Common myeloid progenitor, CD34-positive (primary cell): ENCODE data around the gene DBNDD1.
"Not testable (repeated sequence)": the region's sequence is repeated elsewhere in the genome, so short reads cannot be mapped to it uniquely, and the experiment has no call there.

Source experiments
- CTCF ChIA-PET: fragments of 350-600 bp; sonication (Branson Sonifier 250); formaldehyde crosslinking; loops from one replicate; lab custom pipeline; 2021; ENCODE audit warnings: antibody characterized with exemption; lab: Charles Lee
- POLR2A ChIA-PET: fragments of 350-600 bp; sonication (Branson Sonifier 250); formaldehyde crosslinking; loops from one replicate; lab custom pipeline; 2021; ENCODE audit warnings: antibody characterized with exemption; lab: Charles Lee
- DNase-seq, 3 donors: peaks; one replicate each; pipeline versions ENCODE4 v3.0.0 to v3.0.0-alpha.2; 2013
- H3K27ac ChIP-seq, 2 experiments: 1 replicate in 1 of 2; 2 replicates in 1 of 2; pipeline ENCODE4 v1.7.0; 2013; ENCODE audit warnings: inconsistent platforms in 2 of 2, low read length in 2 of 2, mild to moderate bottlenecking in 2 of 2, low read depth in 1 of 2, moderate library complexity in 1 of 2; ENCODE audit not compliant: severe bottlenecking in 2 of 2, insufficient read depth in 1 of 2, poor library complexity in 1 of 2
- H3K27me3 ChIP-seq, 5 experiments: replicated peaks in 2 of 5; 1 replicate in 3 of 5; 2 replicates in 2 of 5; pipeline versions ENCODE4 v1.6.1 to v1.7.0; 2013; ENCODE audit warnings: low read length in 4 of 5, mild to moderate bottlenecking in 2 of 5, moderate library complexity in 2 of 5, inconsistent platforms in 1 of 5; ENCODE audit not compliant: insufficient read depth in 5 of 5, control insufficient read depth in 4 of 5
- H3K36me3 ChIP-seq, 4 experiments: 1 replicate in 2 of 4; 2 replicates in 2 of 4; pipeline versions ENCODE4 v1.6.1 to v1.7.0; 2013; ENCODE audit warnings: low read length in 3 of 4, control low read depth in 1 of 4, mild to moderate bottlenecking in 1 of 4; ENCODE audit not compliant: control insufficient read depth in 4 of 4, insufficient read depth in 4 of 4
- H3K4me1 ChIP-seq, 4 experiments: 1 replicate in 3 of 4; 2 replicates in 1 of 4; pipeline versions ENCODE4 v1.6.1 to v1.7.1; 2013; ENCODE audit warnings: low read length in 3 of 4, mild to moderate bottlenecking in 3 of 4, control low read depth in 1 of 4, inconsistent platforms in 1 of 4, moderate library complexity in 1 of 4; ENCODE audit not compliant: control insufficient read depth in 4 of 4, insufficient read depth in 4 of 4; ENCODE audit errors: control extremely low read depth in 1 of 4
- H3K4me3 ChIP-seq, 7 experiments: 1 replicate in 4 of 7; 2 replicates in 3 of 7; pipeline versions ENCODE4 v1.5.1 to v1.7.0; 2013; ENCODE audit warnings: mild to moderate bottlenecking in 7 of 7, low read length in 6 of 7, moderate library complexity in 6 of 7, inconsistent platforms in 2 of 7, low read depth in 2 of 7, control low read depth in 1 of 7; ENCODE audit not compliant: insufficient read depth in 4 of 7, control insufficient read depth in 1 of 7; ENCODE audit errors: extremely low read depth in 1 of 7
- H3K9me3 ChIP-seq, 5 experiments: 1 replicate in 4 of 5; 2 replicates in 1 of 5; pipeline versions ENCODE4 v1.6.1 to v1.7.1; 2013; ENCODE audit warnings: low read length in 4 of 5, mild to moderate bottlenecking in 2 of 5, inconsistent platforms in 1 of 5, low read depth in 1 of 5, moderate library complexity in 1 of 5; ENCODE audit not compliant: control insufficient read depth in 4 of 5, insufficient read depth in 2 of 5; ENCODE audit errors: control extremely low read depth in 1 of 5
- WGBS: methylation state at CpG from one replicate; pipeline ENCODE4 v1.1.5; 2013; ENCODE audit not compliant: insufficient coverage; 5-methylcytosine and 5-hydroxymethylcytosine counted together

DBNDD1 gene

DNA sequence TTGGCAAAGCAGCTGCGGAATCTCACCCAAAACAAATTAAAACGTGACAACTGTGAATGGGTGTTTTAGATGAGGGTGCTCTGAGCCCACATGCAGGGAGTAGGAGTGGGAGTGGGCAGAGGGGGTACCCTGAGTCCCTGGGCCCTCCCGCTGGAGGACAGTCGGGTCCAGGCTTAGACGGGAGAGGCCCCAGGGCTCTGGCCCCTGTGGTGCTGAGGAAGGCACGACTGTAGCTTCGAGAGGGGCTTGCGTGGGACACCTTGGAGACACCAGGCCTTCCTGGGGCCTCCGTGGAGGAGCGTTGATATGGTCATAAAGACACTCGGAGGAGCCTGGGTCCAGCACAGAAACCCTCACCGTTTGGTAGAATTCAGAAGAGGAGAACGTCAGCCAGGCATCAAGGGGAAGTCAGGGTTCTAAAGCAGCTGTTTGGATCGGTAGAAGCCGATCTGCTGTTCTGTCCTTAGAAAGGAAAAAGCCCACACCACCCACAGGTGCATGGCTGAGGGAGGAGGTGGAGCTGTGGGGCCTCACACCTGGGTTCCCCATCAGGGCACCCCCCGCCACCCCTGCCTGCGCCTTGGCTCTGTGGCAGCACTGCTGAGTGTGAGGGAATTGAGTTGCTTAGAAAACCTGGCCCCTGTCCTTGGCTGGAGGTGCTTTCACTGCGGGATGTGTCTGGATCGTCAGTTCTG is 18.4 kb downstream of the DBNDD1 start:
- Histone ChIP-seq H3K4me3 (no peak overlapping the region), H3K36me3 (peaks cover 2 to 25% (median 9%) of the 10 kb centered on the region in 4 experiments), H3K27ac (no peak overlapping the region), H3K4me1 (no peaks in the 10 kb centered on the region), H3K9me3 (peaks cover 0 to under 1% (median 0%) of the 10 kb centered on the region in 5 experiments), H3K27me3 (no peaks in the 10 kb centered on the region)
- 98% methylated on average over 14 of the region's 19 CpGs for WGBS
- DNase-seq, result no peak
- CTCF ChIA-PET, result interaction anchor here (1.6 to 2.1 kb wide), 2 partner anchors 17 to 19 kb away, joined by 4 to 9 read pairs; partner anchors contain the start of gene DBNDD1
- POLR2A ChIA-PET, result interaction anchor here (1.0 kb wide), 1 partner anchor 8 kb away, joined by 4 read pairs; no protein-coding TSS in a partner anchor

GRCh38 chr16:89999831-90000574 is 19.3 kb downstream of the DBNDD1 start:
- no peaks in the 10 kb centered on the region for H3K27me3 ChIP-seq
- ChIA-PET POLR2A (interaction anchor here (1.0 kb wide), 1 partner anchor 9 kb away, joined by 4 read pairs; no protein-coding TSS in a partner anchor), CTCF (interaction anchor here (1.3 to 2.1 kb wide), 3 partner anchors 14 to 20 kb away, joined by 3 to 9 read pairs (median 4); partner anchors contain the start of gene DBNDD1)
- H3K27ac ChIP-seq, result no peak overlapping the region
- peaks cover 0 to 2% (median 0%) of the 10 kb centered on the region in 5 experiments for H3K9me3 ChIP-seq
- no peaks in the 10 kb centered on the region for H3K4me1 ChIP-seq
- no peak for DNase-seq
- H3K36me3 ChIP-seq, result peaks cover 2 to 25% (median 9%) of the 10 kb centered on the region in 4 experiments
- WGBS, result 95% methylated on average over 37 of the region's 38 CpGs
- no peak overlapping the region for H3K4me3 ChIP-seq

DNA sequence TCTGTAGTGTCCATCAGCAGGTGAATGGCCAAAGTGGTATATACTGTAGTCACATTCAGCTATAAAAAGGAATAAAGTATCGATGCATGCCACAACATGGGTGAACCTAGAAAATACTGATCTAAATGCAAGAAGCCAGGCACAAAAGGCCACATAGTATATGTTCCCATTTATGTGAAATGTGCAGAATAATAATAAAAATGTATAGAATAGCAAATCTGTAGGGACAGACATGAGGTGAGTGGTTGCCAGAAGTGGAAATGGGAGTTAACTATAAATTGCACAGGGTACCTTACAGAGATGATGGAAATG is 23.1 kb downstream of the DBNDD1 start:
- ChIA-PET CTCF (no interaction called here), POLR2A (no interaction called here)
- 100% methylated on average over 1 of the region's 1 CpG for WGBS
- Histone ChIP-seq H3K27me3 (no peaks in the 10 kb centered on the region), H3K27ac (peak overlapping the region; percentile 33 to 82), H3K36me3 (peaks cover 2 to 55% (median 26%) of the 10 kb centered on the region in 4 experiments), H3K4me1 (peaks cover 0 to 8% (median 0%) of the 10 kb centered on the region in 4 experiments), H3K9me3 (peaks cover 0 to 4% (median 0%) of the 10 kb centered on the region in 5 experiments), H3K4me3 (no peak overlapping the region)
- DNase-seq, result no peak

- POLR2A ChIA-PET, H3K27me3 ChIP-seq, H3K9me3 ChIP-seq, H3K4me1 ChIP-seq, H3K4me3 ChIP-seq, CTCF ChIA-PET: not testable (repeated sequence)
- 79% methylated on average over 7 of the region's 7 CpGs for WGBS
- H3K36me3 ChIP-seq, result peaks cover 2 to 60% (median 30%) of the 10 kb centered on the region in 4 experiments
- H3K27ac ChIP-seq, result peak overlapping the region; percentile 58 to 82
- peak; percentile 92 to 97 (median 94) for DNase-seq
These were observed 23.6 kb downstream of the DBNDD1 start for GRCh38 chr16:89995475-89996177.

- 59% methylated on average over 7 of the region's 8 CpGs for WGBS
- CTCF ChIA-PET, H3K4me3 ChIP-seq, H3K27me3 ChIP-seq, H3K4me1 ChIP-seq, H3K9me3 ChIP-seq: not testable (repeated sequence)
- Histone ChIP-seq H3K27ac (peak overlapping the region; percentile 58 to 82), H3K36me3 (peaks cover 2 to 62% (median 29%) of the 10 kb centered on the region in 4 experiments)
- peak; percentile 96 to 98 (median 97) for DNase-seq
- POLR2A ChIA-PET, result interaction anchor here (0.6 kb wide), 1 partner anchor 44 kb away, joined by 3 read pairs; no protein-coding TSS in a partner anchor
These were observed 24.4 kb downstream of the DBNDD1 start for GRCh38 chr16:89994721-89995474.

GRCh38 chr16:89994389-89994720 is 24.9 kb downstream of the DBNDD1 start:
- H3K36me3 ChIP-seq, result peaks cover 2 to 57% (median 29%) of the 10 kb centered on the region in 4 experiments
- no peak for DNase-seq
- no peak overlapping the region for H3K4me3 ChIP-seq
- peaks cover 0 to 8% (median 0%) of the 10 kb centered on the region in 4 experiments for H3K4me1 ChIP-seq
- ChIA-PET POLR2A (interaction anchor here (0.6 kb wide), 1 partner anchor 44 kb away, joined by 3 read pairs; no protein-coding TSS in a partner anchor), CTCF (no interaction called here)
- WGBS, result 74% methylated on average over 7 of the region's 7 CpGs
- H3K27me3 ChIP-seq, result no peaks in the 10 kb centered on the region
- H3K9me3 ChIP-seq, result peaks cover 0 to 4% (median 0%) of the 10 kb centered on the region in 5 experiments
- H3K27ac ChIP-seq, result peak overlapping the region; percentile 58 to 82
